RWPE2 (cell line): Measurements from ENCODE around the gene NTN1.

Source experiments
- ATAC-seq: fragments of 200-7000 bp; cut with Tn5 transposase; 3 replicates; pipeline ENCODE4 v1.9.1; 2021; ENCODE audit warnings: low read depth
- DNase-seq: peaks from one replicate; pipeline ENCODE4 v3.0.0-alpha.2; 2020; ENCODE audit warnings: low spot score
- H3K27ac ChIP-seq: fragments of 450-650 bp; 2 replicates; pipeline ENCODE4 v1.5.1; 2017; ENCODE audit warnings: mild to moderate bottlenecking; ENCODE audit not compliant: poor library complexity, severe bottlenecking
- H3K27me3 ChIP-seq: fragments of 250-450 bp; sonication (Bioruptor Pico); 2 replicates; pipeline ENCODE4 v1.5.1; 2021; ENCODE audit warnings: mild to moderate bottlenecking, moderate library complexity; ENCODE audit not compliant: insufficient read depth, poor library complexity, severe bottlenecking
- H3K36me3 ChIP-seq: fragments of 250-450 bp; sonication (Bioruptor Pico); 2 replicates; pipeline ENCODE4 v1.5.1; 2020; ENCODE audit warnings: low read depth, mild to moderate bottlenecking, moderate library complexity
- H3K4me1 ChIP-seq: fragments of 250-450 bp; sonication (Bioruptor Pico); 2 replicates; pipeline ENCODE4 v1.5.1; 2021; ENCODE audit warnings: mild to moderate bottlenecking, moderate library complexity; ENCODE audit not compliant: insufficient read depth, poor library complexity, severe bottlenecking
- H3K4me3 ChIP-seq: fragments of 250-450 bp; sonication (Bioruptor Pico); 2 replicates; pipeline ENCODE4 v1.5.1; 2021; ENCODE audit warnings: mild to moderate bottlenecking, moderate library complexity; ENCODE audit not compliant: severe bottlenecking
- H3K9me3 ChIP-seq: fragments of 250-450 bp; sonication (Bioruptor Pico); 2 replicates; pipeline ENCODE4 v1.5.1; 2021; ENCODE audit warnings: mild to moderate bottlenecking, moderate library complexity; ENCODE audit not compliant: severe bottlenecking
- CTCF ChIP-seq: fragments of 450-650 bp; IDR thresholded peaks from one replicate; pipeline ENCODE4 v1.5.1; 2017; ENCODE audit warnings: mild to moderate bottlenecking, moderate library complexity; ENCODE audit not compliant: poor library complexity, severe bottlenecking

The NTN1 gene

GRCh38 chr17:9239793-9240658 is 218.7 kb downstream of the NTN1 start:
- peak overlapping the region; percentile 32 for H3K4me3 ChIP-seq
- no peaks in the 10 kb centered on the region for H3K27me3 ChIP-seq
- H3K27ac ChIP-seq = no peak overlapping the region
- DNase-seq (no peak), ATAC-seq (peak; percentile 65)
- no peaks in the 10 kb centered on the region for H3K36me3 ChIP-seq
- TF ChIP-seq CTCF = no peak
- no peaks in the 10 kb centered on the region for H3K9me3 ChIP-seq
- H3K4me1 ChIP-seq = no peaks in the 10 kb centered on the region

- no peaks in the 10 kb centered on the region for H3K4me1 ChIP-seq
- no peak for DNase-seq
These were observed 219.5 kb downstream of the NTN1 start for GRCh38 chr17:9240659-9241370.

GRCh38 chr17:9241371-9241712 is 220.0 kb downstream of the NTN1 start:
- DNase-seq (no peak), ATAC-seq (no peak)
- H3K4me3 ChIP-seq = no peak overlapping the region
- no peaks in the 10 kb centered on the region for H3K36me3 ChIP-seq
- no peaks in the 10 kb centered on the region for H3K9me3 ChIP-seq
- H3K27me3 ChIP-seq = no peaks in the 10 kb centered on the region
- no peaks in the 10 kb centered on the region for H3K4me1 ChIP-seq
- H3K27ac ChIP-seq = no peak overlapping the region
- TF ChIP-seq CTCF = no peak

More at GRCh38 chr17:9240659-9241370, 219.5 kb downstream of the NTN1 start:
- H3K27ac ChIP-seq = no peak overlapping the region
- ATAC-seq = no peak
- no peaks in the 10 kb centered on the region for H3K36me3 ChIP-seq
- no peaks in the 10 kb centered on the region for H3K9me3 ChIP-seq
- no peak for TF ChIP-seq CTCF
- no peak overlapping the region for H3K4me3 ChIP-seq
- H3K27me3 ChIP-seq = no peaks in the 10 kb centered on the region

- no peak for TF ChIP-seq CTCF
These were observed 220.6 kb downstream of the NTN1 start for GRCh38 chr17:9241774-9242496.

More at GRCh38 chr17:9241774-9242496, 220.6 kb downstream of the NTN1 start:
- Histone ChIP-seq H3K27ac (no peak overlapping the region), H3K9me3 (no peaks in the 10 kb centered on the region), H3K4me3 (no peak overlapping the region), H3K36me3 (no peaks in the 10 kb centered on the region), H3K4me1 (no peaks in the 10 kb centered on the region), H3K27me3 (no peaks in the 10 kb centered on the region)
- DNase-seq (no peak), ATAC-seq (no peak)
